ENCODE measurements around the gene QTRT2. TPM values are rescaled to one million over a fixed set of nuclear protein-coding genes. Genes with fewer than 3 reads are reported as not detected.

Gene QTRT2
- total RNA-seq, 1 experiment from 2014 or later: 32.1 TPM

DNA sequence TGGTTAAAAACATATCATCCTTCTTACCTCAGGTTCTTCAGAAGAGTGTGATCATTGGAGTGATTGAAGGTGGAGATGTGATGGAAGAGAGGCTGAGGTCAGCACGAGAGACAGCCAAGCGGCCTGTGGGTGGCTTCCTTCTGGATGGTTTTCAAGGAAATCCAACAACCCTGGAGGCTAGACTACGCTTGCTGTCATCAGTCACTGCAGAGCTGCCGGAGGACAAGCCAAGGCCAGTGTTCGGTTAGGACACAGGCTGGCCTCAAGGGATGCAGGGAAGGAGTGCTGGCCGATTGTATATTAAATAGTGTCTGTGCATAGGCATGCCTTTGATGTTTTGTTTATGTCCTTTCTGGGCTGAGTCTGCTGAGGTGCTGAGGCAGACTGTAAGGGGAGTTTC, 20.2 kb downstream of the QTRT2 start:
- no peak for DNase-seq (ENCODE audit: low read depth)

DNA sequence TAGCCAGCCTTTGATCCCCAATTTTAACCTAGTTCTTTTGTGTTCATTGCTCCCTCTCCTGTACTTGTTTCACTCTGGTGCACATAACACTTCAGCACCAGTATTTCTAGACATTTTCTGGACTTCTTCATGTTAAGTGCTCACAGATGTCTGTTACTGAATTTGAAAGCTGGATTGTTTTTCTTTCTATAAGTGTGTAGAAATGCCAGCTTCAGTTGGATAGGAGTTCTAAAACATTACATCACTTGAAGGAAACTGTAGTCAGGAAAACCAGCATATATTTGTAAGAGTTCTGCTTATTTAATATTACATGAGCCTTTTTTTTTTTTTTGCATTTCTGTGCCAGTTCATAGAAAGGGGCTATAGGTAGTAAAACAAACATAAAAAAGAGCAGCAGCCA, 21.6 kb downstream of the QTRT2 start:
- DNase-seq (ENCODE audit: low read depth): no peak

DNA sequence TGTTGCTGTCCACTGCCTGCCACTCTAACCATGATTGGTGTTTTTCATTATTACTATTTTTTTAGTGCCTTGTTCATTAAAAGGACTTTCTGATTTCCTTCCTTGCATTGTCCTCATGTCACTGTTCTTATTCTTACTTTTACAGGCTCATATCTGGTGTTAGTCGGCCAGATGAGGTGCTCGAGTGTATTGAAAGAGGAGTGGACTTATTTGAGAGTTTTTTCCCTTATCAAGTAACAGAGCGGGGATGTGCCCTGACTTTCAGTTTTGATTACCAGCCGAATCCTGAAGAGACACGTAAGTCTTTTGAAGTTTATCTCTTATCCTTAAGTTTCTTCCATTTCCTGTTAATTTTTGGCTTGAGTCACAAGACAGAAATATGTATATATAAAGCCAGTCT, 23.2 kb downstream of the QTRT2 start:
- no peak for DNase-seq (ENCODE audit: low read depth)

DNA sequence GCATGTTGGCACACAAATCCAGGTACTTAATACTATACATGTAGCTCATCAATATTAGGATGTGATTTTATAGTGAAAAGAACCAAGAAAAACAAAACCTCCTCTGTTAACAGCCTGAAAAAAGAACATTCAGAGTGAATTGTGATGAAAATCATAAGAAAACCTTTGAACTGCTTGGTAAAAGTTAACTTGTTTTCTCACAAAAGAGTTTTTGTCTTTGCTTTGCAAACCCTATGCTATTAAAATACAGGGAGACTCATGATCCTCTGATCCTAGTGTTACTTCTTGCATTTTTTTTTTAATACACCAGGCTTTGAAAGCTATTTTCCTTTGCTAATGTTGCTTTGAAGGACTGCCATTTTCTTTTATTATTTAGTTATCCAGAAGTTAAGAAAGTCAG, 23.7 kb downstream of the QTRT2 start:
- no peak for DNase-seq (ENCODE audit: low read depth)

DNA sequence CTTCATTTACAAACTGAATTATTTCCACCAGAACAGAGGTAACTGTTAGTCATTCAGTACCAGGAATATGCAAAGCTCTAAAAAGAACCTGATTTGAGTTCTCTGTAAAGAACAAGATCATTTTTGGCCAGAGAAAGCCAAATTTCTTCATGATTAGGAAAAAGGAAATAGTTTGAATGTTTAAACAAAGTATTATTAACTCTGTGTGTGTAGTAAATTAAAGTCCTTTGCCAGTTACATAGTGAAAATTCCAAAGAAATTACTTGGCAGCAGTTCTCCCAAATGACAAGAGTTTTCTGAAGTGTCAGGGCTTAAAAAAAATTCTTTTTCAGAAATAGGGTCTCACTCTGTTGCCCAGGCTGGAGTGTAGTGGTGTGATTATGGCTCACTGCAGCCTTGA, 24.5 kb downstream of the QTRT2 start:
- no peak for DNase-seq (ENCODE audit: low read depth)

DNA sequence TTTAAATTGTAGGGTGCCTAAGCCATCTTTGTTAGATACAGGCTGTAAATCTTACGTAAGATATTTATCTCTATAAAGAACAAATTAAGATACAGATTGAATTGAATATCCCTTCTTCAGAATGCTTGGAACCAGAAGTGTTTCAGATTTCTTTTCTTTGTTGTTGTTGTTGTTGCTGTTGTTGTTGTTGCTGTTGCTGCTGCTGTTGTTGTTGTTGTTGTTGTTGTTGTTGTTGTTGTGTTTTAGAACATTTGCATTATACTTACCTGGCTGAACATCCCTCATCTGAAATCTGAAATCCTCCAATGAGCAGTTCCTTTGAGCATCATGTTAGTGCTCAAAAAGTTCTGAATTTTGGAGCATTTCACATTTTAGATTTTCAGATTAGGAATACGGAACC, 26.6 kb downstream of the QTRT2 start:
- DNase-seq (ENCODE audit: low read depth): no peak

DNA sequence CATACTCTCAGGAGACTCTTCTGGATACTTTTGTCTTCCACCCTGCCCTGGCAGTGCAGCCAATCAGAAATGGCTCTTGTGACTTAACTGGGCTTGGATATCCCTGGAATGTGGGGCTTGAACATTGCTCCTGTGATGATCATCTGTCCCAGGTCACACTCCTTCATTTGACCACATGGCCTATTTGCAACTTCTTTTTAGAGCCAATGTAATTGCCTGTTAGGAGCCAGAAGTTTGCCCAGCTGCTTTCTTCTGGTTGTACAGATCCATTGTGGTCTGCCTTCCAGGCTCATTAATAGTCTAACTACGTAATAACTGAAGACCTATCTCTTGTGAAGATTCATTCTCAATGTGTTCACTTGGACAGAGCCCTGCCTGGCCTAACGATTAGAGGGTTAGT, 29.8 kb downstream of the QTRT2 start:
- DNase-seq (ENCODE audit: low read depth): no peak

DNA sequence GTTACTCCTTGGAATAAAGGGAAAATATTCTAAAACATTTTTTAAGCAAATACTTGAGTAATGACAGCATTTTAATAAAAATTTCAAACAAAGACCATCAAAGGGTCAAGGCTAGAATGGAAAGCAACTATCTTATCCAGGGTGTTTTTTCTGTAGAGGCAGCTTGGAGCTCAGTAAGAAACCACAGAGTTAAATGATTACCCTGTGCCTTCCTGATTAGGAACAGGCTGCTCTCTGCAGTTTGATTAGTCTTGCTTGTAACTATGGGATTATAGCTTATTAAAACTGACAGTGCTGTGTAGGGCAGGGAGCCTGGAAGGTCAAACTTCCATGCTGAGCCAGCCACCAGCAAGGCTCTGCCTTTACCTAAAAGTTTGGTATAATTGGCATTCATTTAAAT, 33.1 kb downstream of the QTRT2 start:
- no peak for DNase-seq (ENCODE audit: low read depth)

DNA sequence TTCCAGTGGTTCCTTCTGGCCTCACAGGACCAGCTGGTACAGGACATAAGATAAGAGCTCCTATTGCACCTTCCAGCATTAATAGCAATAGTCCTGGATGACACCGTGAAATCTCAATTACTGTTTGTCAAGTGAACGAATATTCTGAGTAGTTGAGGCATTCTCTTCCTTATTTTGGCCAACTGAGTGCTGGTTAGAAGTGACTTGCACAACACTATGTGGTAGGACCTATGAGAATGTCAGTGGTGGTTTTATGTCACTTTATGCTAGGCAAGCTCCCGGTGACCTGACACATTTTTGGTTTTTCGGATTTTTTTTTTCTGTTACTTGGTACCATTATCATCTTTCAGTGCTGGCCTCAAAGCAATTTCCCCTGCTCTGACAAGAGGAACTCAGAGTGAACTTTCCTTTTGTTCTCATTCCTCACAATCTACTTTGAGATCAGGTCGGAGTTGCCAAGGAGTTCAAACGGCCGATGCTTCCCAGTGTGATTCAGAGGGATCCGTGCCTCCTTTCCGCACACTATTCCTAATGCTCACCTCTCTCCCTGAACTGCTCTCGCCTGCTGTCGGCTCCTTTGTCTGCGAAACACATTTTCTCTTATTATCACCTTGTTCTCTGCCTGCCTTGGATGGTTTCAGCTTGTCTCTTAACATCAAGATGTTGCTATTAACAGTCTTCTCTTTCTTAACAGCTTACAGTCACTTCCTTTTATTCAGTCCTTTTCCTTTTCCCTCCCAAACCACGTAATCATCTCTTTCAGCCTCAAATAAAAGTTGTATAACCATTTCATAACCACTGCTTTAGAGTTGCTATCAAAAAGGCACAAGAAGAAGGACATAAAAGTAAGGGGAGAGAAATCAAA, 35.8 kb downstream of the QTRT2 start:
- no peak for DNase-seq (ENCODE audit: low read depth)

DNA sequence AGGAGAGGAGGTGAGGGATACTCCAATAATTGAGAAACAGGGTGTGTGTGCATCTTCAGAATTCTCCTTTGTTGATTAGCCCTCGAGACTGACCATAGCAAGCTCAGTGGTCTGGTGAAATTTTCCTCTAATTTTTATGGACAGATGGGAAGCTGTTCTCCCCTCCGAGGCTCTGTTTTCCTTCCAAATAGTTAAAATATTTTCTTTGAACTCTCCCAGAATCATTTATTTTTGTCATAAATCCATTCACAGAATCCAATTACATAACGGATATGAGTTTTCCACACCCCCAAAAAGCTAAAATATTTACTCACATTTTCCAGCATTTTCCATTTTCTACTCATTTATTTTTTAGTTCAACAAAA, 36.5 kb downstream of the QTRT2 start:
- DNase-seq (ENCODE audit: low read depth): no peak

DNA sequence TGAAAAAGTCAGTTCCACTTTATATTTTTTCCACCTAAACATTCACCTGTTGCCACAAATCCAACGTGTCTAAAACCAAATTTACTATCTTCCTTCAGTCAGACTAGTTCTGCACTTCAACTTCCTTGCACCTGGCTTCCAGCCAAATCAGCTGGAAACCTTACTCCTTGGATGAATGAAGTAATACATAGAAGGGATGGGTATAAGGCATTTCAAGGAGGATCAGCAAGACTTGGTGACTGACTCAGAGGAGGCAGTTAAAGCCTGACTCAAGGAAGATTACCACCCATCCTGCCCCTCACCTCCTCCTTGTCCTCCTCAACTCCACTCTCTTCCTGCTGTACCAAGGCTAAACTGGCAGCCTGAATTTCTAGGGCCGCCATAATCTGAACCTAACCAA, 37.1 kb downstream of the QTRT2 start:
- peak; percentile 92 for DNase-seq (ENCODE audit: low read depth)

DNA sequence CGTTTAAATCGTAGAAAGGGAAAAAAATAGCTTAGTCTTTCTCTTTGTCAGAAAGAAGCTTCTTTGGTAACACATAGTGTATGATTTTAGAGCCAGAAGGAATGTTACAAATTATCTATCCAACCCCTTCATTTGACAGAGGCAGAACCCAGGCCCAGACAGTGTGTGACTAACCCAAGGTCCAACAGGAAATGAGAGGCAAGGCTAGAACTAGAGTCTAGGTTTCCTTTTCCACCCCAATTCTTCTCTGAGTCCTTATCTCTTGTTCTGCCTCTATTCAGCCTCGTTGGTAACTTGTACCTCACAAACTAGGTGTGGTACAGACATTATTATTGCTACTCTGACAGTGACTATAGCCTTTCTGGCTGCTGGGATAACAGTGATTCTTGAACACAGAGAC, 39.3 kb downstream of the QTRT2 start:
- no peak for DNase-seq (ENCODE audit: low read depth)

DNA sequence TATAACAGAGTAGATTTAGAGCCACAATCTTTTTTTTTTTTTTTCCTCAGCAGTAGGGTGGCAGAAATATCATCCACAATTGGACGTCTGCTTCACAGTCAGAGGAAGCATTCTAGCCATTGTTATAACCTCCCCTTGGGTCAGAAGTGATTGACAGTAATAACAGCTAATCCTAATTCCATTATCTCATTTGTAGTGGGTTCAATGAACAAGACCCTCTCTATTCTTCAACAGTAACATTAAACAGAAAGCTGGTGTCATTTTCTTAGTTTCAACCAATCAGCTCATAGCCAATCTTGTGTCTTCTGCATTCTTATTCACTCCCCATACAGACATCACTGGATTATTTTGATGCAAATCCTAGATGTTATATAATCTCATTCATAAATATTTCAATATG, 44.6 kb downstream of the QTRT2 start:
- DNase-seq (ENCODE audit: low read depth): no peak

DNA sequence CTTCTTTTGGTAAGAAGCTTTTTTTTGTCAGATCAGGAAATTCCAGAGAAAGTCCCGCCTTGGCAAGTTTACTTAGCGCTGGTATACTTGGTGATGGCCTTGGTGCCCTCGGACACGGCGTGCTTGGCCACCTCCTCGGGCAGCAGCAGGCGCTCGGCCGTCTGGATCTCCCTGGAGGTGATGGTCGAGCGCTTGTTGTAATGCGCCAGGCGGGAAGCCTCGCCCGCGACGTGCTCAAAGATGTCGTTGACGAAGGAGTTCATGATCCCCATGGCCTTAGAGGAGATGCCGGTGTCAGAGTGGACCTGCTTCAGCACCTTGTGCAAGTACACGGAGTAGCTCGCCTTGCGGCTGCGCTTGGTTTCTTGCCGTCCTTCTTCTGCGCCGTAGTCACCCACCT, 46.6 kb downstream of the QTRT2 start:
- no peak for DNase-seq (ENCODE audit: low read depth)

DNA sequence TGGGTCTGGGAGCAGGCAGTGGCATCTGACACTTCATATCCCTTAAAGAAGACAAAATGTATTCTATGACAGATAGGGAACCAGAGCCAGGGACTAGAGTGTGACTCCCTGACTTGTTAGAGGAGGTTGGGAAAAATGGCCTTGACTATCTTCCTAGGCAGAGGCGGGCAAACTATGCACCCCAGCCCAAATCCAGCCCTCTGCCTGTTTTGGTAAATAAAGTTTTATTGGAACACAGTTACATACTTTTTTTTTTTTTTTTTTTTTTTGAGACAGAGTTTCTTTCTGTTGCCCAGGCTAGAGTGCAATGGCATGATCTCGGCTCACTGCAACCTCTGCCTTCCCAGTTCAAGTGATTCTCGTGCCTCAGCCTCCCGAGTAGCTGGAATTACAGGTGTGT, 47.3 kb downstream of the QTRT2 start:
- DNase-seq (ENCODE audit: low read depth): no peak

DNA sequence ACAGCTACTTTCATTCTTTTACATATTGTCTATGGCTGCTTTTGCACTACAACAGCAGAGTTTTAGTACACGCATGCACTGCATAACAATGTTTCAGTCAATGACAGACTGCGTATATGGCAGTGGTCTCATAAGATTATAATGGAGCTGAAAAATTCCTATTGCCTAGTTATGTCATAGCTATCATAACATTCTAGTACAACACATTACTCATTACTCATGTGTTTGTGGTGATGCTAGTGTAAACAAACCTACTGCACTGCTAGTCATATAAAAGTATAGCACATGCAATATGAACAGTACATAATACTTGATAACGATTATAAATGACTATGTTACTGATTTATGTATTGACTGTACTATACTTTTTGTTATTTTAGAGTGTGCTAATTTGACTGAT, 47.9 kb downstream of the QTRT2 start:
- no peak for DNase-seq (ENCODE audit: low read depth)

DNA sequence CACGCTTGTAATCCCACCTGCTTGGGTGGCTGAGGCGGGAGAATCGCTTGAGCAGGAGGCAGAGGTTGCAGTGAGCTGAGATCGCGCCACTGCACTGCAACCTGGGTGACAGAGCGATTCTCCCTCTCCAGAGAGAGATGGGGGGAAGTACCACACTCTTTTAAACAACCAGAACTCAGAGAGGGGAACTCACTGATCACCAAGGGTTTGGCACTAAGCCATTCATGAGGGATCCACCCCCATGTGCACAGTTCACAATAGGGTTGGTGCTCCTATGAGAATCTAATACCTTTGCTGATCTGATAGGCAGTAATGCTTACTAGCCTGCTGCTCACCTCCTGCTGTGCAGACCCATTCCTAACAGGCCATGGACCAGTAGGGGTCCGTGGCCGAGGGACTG, 51.6 kb downstream of the QTRT2 start:
- no peak for DNase-seq (ENCODE audit: low read depth)

DNA sequence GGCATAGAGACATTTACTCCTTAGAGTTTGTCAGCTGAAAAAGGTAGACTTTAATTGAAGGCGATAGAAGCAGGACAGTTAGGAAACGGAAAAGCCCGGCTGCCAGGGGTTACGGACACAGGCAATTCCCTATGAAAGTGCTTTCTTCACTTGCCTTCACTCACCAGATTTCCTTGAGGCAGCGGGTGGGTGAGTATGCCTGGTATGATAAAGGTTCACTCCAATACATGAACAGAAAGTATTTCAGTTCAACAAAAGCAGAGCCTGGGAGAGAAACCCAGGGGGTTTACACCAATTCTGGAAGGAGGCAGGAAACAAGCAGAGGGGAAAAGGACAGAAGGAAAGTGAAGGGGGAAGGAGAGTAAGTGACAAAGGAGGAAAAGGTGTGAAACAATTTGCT, 53.9 kb downstream of the QTRT2 start:
- DNase-seq (ENCODE audit: low read depth): no peak

DNA sequence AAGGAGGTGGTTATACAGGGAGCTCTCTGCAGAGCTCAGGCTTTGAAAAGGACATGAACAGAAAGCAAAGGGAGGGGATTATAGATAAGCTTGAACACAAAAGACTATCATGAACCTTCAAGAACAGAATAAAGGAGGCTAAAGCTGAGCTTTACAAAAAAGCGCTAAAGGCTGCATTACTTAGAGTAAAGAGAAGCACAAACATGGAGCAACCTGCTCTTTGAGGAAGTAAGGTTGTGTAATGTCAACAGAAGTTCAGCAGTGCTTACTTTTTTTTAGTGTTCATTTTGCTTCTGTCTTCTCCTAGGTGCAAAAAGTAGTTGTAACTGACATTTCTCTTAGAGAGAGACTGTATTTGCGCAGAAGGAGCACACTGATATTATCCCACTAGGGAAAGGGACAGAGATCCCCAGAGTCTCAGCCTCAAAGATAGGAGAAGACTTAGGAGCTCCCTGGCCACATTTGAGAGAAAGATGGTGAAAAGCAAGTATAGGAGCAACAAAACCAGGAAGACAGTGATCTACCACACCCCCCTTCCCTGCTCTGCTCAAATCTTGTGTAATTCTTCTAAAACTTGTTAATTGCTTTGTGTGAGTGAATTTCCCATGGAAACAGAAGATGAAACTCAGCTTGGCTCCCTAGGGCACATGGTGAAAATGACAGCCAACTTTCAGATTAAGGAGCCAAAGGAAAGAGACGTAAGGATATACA, 54.7 kb downstream of the QTRT2 start:
- DNase-seq (ENCODE audit: low read depth): no peak

DNA sequence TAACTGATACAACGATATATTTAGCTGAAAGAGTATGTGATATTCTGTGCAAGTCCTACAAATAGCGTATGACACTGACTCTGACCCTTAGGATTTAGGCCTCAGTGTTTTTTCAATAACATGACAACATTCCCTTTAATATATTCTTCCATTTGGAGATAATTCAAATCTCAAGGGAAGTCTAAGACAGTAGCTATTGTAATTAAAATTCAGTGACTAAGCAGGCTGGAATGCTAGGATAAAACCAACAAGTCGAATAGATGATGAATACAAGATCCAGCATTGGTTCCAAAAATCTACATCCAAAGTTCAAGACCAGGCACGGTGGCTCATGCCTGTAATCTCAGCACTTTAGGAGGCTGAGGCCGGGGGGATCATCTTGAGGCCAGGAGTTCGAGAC, 56.2 kb downstream of the QTRT2 start:
- peak; percentile 71 for DNase-seq (ENCODE audit: low read depth)

DNA sequence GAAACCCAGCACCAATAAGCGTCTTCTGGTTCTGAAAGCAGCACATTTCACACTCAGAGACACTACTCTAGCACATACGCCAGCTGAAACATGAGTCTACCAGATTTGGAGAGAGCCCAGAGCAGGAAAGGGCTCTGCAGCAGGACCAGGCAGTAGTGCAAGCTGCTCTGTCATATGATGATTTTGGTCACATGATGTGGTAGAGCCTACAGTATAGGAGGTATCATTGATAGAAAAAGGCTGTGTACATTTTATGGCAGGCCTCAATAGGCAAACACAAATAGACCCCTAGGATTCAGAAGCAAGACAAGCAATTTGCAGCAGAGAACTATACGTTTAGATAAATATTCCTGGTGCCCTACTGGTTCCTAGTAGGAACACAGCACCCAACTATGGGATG, 58.2 kb downstream of the QTRT2 start:
- DNase-seq (ENCODE audit: low read depth): no peak

DNA sequence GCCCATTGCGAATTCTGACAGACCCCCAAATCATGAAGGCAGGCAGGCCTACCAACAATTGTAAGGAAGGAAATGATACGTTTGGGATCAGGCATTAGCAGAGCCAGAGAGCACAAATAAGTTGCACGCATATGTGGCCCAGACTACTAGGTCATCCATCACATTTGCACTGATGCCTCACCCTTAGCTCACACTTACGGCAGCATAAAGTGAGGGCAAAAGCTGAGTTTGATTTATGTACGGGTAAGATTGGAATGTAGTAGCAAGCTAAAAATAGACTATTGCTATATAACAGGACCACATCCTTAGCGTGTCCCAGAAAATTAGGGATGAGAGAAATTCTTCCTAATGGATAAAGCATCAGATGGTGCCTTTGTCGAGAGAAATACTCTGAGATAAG, 58.6 kb downstream of the QTRT2 start:
- DNase-seq (ENCODE audit: low read depth): no peak

DNA sequence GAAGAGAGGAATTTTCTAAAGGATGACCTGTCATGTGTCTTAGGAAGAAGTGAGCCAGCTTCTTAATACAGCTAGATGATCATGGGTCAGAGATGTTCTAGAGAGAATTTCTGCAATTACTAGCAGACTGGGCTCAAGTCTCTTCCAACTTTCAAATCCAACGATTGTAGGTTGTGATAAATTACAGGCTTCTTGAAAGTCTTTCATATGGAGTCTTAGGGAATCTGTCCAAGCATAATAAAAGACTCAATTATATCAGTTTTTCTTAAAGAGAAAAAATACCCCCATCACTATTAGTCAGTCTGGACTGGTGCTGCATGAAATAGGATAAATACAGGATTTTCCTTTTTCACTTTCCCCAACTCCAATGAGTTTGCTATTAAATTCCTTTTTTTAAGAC, 63.2 kb downstream of the QTRT2 start:
- DNase-seq (ENCODE audit: low read depth): no peak
